Natural killer cell treated with Interleukin-12 subunit alpha and Interleukin-12 subunit beta and Interleukin-15 and Interleukin-18, amount 100 ng/mL, for 72 hours (primary cell): Measurements from ENCODE around the gene NPIPA5. TPM values are rescaled to one million over a fixed set of nuclear protein-coding genes. Genes with fewer than 3 reads are reported as not detected.
"Not testable (repeated sequence)": the region's sequence is repeated elsewhere in the genome, so short reads cannot be mapped to it uniquely, and the experiment has no call there.

Experiments
- ATAC-seq, 2 donors: fragments of 150-1000 bp; cut with Tn5 transposase in 1 of 2; sonication (Bioruptor Pico), chemical (Tn5 transposase) in 1 of 2; 2 replicates each; pipeline ENCODE4 v1.10.0; 2021
- DNase-seq: peaks from one replicate; pipeline ENCODE4 v3.0.0; 2022; ENCODE audit warnings: low spot score
- H3K27ac Mint-ChIP-seq, 2 donors: 1 replicate in 1 of 2; 2 replicates in 1 of 2; pipeline ENCODE4 v1.8.0; 2022; ENCODE audit warnings: mixed read lengths in 2 of 2, mild to moderate bottlenecking in 1 of 2, moderate library complexity in 1 of 2
- H3K27me3 Mint-ChIP-seq, 2 donors: 1 replicate in 1 of 2; 2 replicates in 1 of 2; pipeline ENCODE4 v1.8.0; 2022; ENCODE audit warnings: mixed read lengths in 2 of 2
- H3K36me3 Mint-ChIP-seq: one replicate; pipeline ENCODE4 v1.8.0; 2022; ENCODE audit warnings: mixed read lengths
- H3K4me1 Mint-ChIP-seq, 2 donors: 1 replicate in 1 of 2; 2 replicates in 1 of 2; pipeline ENCODE4 v1.8.0; 2022; ENCODE audit warnings: low read depth in 2 of 2, mixed read lengths in 2 of 2, mild to moderate bottlenecking in 1 of 2
- H3K4me3 Mint-ChIP-seq: one replicate; pipeline ENCODE4 v1.8.0; 2022; ENCODE audit warnings: mixed read lengths
- H3K9me3 Mint-ChIP-seq: 2 replicates; pipeline ENCODE4 v1.8.0; 2022; ENCODE audit warnings: mixed read lengths
- total RNA-seq, 2 donors: library from RNA; stranded (reverse); gene quantifications; one replicate each; pipeline ENCODE4 v1.2.3, GENCODE V29; 2022

Gene NPIPA5
- total RNA-seq, 2 donors from 2014 or later, result 0.43 to 15.5 TPM

DNA sequence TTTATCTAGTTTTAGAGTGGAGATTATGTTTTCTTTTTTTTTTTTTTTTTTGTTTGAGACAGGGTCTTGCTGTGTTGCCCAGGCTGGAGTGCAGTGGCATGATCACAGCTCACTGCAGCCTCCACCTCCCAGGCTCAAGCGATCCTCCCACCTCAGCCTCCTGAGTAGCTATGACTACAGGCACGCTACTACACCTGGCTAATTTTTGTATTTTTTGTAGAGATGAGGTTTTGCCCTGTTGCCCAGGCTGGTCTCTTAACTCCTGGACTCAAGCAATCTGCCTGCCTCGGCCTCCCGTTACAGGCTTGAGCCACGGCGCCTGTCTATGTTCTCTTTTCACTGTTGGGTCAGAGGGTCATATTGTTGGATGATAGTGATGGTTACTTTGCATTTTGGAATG lies 22.2 kb upstream of the NPIPA5 start:
- H3K27me3 Mint-ChIP-seq, H3K9me3 Mint-ChIP-seq, H3K27ac Mint-ChIP-seq, H3K4me1 Mint-ChIP-seq, DNase-seq, H3K36me3 Mint-ChIP-seq, H3K4me3 Mint-ChIP-seq, ATAC-seq: not testable (repeated sequence)

DNA sequence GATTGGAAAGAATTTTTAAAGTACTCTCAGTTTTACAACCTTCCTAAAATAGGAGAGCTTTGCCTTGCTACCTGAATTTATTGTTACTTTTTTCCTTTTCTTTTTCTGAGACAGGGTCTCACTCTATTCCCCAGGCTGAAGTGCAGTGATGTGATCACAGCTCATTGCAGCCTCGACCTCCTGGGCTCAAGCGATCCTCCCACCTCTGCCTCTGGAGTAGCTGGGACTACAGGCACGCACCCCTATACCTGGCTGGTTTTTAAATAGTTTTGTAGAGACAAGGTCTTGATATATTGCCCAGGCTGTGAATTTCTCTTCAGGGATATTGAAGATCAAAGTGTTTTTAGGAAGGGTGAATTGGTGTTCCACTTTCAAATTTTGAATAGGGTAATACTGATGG lies 21.2 kb upstream of the NPIPA5 start:
- H3K36me3 Mint-ChIP-seq, result no peaks in the 10 kb centered on the region
- H3K4me3 Mint-ChIP-seq, result no peak overlapping the region
- ATAC-seq (no peak), DNase-seq (no peak)
- H3K4me1 Mint-ChIP-seq, result no peaks in the 10 kb centered on the region
- no peaks in the 10 kb centered on the region for H3K9me3 Mint-ChIP-seq
- no peak overlapping the region for H3K27ac Mint-ChIP-seq
- peaks cover 10 to 18% of the 10 kb centered on the region in 2 donors for H3K27me3 Mint-ChIP-seq

DNA sequence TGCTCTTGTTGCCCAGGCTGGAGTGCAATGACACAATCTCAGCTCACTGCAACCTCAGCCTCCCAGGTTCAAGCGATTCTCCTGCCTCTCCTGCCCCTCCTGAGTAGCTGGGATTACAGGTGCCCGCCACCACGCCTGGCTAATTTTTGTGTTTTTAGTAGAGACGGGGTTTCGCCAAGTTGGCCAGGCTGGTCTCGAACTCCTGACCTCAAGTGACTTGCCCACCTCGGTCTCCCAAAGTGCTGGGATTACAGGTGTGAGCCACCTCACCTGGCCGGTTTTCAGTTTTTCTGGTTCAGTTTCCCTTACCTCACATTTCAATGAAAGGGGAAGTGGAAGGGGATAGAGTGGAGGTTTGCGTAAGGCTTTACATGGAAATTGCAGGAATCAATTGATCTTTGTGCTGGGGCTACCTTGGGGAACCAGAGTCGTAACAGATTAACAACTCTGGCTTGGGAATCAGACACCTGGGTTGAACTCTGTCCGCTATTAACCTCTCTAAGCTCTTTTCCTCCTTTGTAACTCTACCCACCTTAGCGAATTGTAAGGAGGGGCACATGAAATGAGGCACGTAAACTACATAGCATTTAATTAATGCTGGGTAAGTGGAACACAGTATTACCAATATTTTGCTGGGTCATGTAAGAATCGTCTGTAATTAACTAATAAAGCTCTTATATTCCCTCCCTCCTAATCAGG lies 20.7 kb upstream of the NPIPA5 start:
- no peak overlapping the region for H3K4me3 Mint-ChIP-seq
- H3K27ac Mint-ChIP-seq, result no peak overlapping the region
- no peaks in the 10 kb centered on the region for H3K36me3 Mint-ChIP-seq
- peaks cover 10 to 18% of the 10 kb centered on the region in 2 donors for H3K27me3 Mint-ChIP-seq
- H3K9me3 Mint-ChIP-seq, result no peaks in the 10 kb centered on the region
- no peak for ATAC-seq
- H3K4me1 Mint-ChIP-seq, result no peaks in the 10 kb centered on the region
- no peak for DNase-seq

DNA sequence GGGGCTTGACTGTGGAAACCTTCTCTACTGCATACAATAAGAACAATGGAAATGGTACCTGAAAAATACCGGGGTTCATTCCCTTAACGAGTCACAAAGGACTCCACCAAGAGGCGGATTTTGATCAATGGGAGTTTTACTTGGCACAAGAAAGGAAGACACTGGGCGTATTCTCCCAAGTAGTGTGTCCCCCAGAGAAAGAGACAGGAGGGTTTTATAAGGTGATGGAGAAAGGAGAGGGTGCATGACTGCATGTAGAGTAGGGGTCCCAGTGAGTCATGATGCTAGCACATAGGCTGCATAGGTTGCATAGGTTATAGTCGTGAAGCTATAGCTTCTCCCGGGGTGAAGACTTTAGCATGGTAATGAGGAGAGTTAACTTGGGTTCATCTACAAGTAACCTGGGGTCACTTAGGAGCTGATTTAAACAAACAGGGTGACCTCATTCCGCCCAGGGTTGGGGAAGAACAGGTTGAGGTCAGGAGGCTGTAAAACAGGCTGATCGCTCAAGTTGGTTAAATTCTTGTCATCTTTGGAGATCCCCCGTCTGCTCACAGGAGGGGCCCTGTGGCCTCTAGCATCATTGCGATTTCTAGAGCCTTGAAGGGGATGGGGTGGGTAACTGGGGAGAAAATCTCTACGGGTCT lies 19.0 kb upstream of the NPIPA5 start:
- Mint-ChIP-seq H3K4me3 (no peak overlapping the region), H3K4me1 (no peaks in the 10 kb centered on the region), H3K27ac (no peak overlapping the region), H3K27me3 (peaks cover 12 to 18% of the 10 kb centered on the region in 2 donors), H3K9me3 (no peaks in the 10 kb centered on the region), H3K36me3 (no peaks in the 10 kb centered on the region)
- ATAC-seq (no peak), DNase-seq (no peak)

DNA sequence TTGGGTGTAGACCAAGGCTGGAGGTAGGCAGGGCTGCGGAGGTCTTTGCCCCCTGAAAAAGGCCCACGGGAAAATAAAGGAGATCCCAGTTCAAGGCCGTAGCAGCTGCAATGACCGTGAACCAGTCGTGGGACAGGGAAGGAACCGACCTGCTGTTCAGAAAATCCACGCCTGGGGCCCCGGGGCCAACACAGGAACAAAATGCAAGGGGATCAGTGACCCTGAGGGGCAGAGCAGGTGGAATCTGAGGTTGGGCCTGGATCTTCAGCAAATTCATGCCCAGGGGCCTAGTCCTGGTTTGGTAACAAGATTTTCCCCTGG lies 18.4 kb upstream of the NPIPA5 start:
- H3K9me3 Mint-ChIP-seq, ATAC-seq, H3K27ac Mint-ChIP-seq, H3K36me3 Mint-ChIP-seq, H3K4me3 Mint-ChIP-seq, H3K4me1 Mint-ChIP-seq, DNase-seq: not testable (repeated sequence)
- H3K27me3 Mint-ChIP-seq, result peaks cover 12 to 18% of the 10 kb centered on the region in 2 donors

DNA sequence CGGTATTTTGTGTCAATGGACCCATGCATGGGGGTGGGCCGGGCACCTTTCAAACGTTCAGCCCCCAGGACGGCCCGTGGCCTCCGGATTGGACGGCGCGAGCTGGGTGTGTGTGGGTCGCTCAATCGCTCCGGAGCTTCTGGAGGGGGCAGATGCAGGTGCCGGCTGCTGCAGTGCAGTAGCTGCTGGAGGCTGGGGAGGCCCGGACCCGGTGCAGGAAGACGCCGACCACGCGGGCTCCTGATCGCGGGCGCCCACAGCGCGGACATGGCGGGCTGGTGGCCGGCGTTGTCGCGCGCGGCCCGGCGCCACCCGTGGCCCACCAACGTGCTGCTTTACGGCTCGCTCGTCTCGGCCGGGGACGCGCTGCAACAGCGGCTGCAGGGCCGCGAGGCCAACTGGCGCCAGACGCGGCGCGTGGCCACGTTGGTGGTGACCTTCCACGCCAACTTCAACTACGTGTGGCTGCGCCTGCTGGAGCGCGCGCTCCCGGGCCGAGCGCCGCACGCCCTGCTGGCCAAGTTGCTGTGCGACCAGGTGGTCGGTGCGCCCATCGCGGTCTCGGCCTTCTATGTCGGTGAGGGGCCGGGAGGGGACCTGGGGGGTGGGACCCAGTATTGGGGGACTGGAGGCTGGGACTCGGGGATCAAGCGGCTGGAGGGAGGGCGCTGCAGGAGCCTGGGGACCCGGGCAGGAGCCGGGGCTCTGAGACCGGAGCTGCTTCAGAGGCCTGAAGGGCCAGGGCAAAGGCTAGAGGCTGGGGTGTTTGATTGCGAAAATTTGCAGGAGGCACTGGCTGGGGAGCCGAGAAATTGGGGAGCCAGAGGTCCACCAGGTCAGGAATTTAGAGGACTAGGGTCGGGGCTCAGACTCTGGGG lies 17.8 kb upstream of the NPIPA5 start, which contains the start of gene MPV17L:
Gene MPV17L (plus strand): TSS at position 124 of the 878 bp plus-strand sequence. CDS start 144 bp downstream, at position 268.
- H3K4me3 Mint-ChIP-seq, H3K4me1 Mint-ChIP-seq, H3K36me3 Mint-ChIP-seq, DNase-seq, H3K9me3 Mint-ChIP-seq, H3K27ac Mint-ChIP-seq: not testable (repeated sequence)
- peaks cover 12 to 18% of the 10 kb centered on the region in 2 donors for H3K27me3 Mint-ChIP-seq
- peak; percentile 27 to 43 for ATAC-seq

DNA sequence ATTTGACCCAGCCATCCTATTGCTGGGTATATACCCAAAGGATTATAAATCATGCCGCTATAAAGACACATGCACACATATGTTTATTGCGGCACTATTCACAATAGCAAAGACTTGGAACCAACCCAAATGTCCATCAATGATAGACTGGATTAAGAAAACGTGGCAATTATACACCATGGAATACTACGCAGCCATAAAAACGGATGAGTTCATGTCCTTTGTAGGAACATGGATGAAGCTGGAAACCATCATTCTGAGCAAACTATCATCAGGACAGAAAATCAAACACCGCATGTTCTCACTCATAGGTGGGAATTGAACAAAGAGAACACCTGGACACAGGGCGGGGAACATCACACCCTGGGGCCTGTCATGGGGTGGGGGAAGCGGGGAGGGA lies 14.9 kb upstream of the NPIPA5 start:
- ATAC-seq, H3K9me3 Mint-ChIP-seq, H3K36me3 Mint-ChIP-seq, H3K4me3 Mint-ChIP-seq, H3K27ac Mint-ChIP-seq, H3K4me1 Mint-ChIP-seq, DNase-seq: not testable (repeated sequence)
- H3K27me3 Mint-ChIP-seq, result peaks cover 12 to 18% of the 10 kb centered on the region in 2 donors

DNA sequence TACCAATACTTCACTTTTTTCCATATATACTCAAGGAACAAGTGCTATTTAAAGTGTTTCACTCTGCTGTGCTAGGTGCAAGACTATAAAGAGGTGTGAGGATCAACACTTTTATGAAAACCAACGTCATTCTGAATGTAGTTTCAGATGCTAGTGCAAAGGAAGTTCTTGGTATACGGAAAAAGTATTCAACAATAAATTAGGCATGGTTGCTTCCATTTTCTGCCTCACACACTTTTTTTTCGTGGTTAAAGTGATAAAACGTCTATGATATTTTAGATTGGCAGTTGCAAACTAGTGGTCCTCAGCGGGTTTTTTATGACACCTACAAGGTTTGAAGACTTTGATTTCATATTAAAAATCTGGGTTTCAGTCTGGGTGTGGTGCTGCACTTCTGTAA lies 11.8 kb upstream of the NPIPA5 start:
- not testable (repeated sequence) for H3K4me1 Mint-ChIP-seq, DNase-seq, ATAC-seq, H3K36me3 Mint-ChIP-seq, H3K27me3 Mint-ChIP-seq, H3K9me3 Mint-ChIP-seq, H3K4me3 Mint-ChIP-seq
- peak overlapping the region in 1 of 2 donors; percentile 23 for H3K27ac Mint-ChIP-seq

DNA sequence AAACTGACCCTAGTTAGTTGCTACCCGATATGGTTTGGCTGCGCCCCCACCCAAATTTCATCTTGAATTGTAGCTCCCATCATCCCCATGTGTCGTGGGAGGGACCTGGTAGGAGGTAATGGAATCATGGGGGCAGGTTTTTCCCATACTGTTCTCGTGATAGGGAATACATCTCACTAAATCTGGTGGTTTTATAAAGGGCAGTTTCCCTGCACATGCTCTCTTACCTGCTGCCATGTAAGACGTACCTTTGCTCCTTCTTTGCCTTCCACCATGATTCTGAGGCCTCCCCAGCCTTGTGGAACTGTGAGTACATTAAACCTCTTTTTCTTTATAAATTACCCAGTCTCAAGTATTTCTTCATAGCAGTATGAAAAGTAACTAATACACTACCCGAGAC lies 10.0 kb upstream of the NPIPA5 start:
- H3K36me3 Mint-ChIP-seq, H3K4me1 Mint-ChIP-seq, H3K27me3 Mint-ChIP-seq, DNase-seq, H3K9me3 Mint-ChIP-seq, ATAC-seq, H3K27ac Mint-ChIP-seq, H3K4me3 Mint-ChIP-seq: not testable (repeated sequence)

DNA sequence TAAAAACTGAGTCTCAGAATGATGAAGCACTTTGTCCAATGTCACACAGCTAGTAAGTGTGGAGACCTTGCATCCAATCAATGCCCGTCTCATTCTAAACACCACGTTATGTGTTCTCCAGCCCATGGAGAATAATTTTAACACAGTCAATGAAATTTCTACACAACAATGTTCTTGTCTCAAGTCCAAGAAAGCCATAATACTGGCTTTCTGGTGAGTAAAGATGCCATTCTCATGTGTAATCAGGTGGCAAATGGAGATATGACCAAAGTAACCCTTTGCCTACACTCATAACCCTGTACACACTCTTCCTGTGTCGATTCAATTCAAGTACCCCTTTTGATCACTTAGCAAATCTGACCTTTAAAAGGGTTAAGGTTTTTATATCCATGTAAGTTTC lies 4.7 kb upstream of the NPIPA5 start:
- H3K27me3 Mint-ChIP-seq, H3K4me3 Mint-ChIP-seq, DNase-seq, H3K27ac Mint-ChIP-seq, H3K4me1 Mint-ChIP-seq, H3K9me3 Mint-ChIP-seq, ATAC-seq, H3K36me3 Mint-ChIP-seq: not testable (repeated sequence)

DNA sequence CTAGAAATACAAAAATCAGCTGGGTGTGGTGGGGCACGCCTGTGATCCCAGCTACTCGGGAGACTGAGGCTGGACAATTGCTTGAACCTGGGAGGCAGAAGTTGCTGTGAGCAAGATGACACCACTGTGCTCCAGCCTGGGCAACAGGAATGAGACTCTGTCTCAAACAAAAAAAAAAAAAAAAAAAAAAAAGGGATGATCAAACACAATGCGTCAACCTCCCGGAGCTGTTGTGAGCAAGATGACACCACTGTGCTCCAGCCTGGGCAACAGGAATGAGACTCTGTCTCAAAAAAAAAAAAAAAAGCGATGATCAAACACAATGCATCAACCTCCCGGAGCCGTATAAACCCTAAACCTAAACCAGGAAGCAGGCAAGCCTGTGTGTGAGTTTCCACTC lies 20.6 kb downstream of the NPIPA5 start:
- not testable (repeated sequence) for DNase-seq, H3K4me1 Mint-ChIP-seq, H3K4me3 Mint-ChIP-seq, H3K36me3 Mint-ChIP-seq, H3K9me3 Mint-ChIP-seq, H3K27me3 Mint-ChIP-seq, ATAC-seq, H3K27ac Mint-ChIP-seq

DNA sequence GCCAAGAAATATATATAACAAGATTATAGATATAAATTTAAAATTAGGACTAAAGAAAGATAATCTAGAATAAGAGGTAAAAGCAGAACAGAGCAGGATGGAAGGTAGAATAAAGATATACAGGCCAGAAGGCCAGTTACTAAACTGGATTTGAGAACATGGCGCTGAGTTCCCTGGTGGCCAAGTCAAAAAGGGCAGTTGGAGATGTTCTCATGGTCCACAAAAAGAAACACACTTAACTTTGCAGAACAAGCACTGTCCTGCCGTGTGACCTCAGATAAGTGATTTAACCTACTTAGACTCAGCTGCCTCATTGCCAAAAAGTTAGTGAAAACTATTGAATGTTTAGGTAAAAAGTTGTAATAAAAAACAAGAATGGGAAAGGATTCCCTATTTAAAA lies 23.2 kb downstream of the NPIPA5 start:
- ATAC-seq, H3K36me3 Mint-ChIP-seq, H3K27ac Mint-ChIP-seq, H3K4me1 Mint-ChIP-seq, DNase-seq, H3K9me3 Mint-ChIP-seq, H3K4me3 Mint-ChIP-seq, H3K27me3 Mint-ChIP-seq: not testable (repeated sequence)

DNA sequence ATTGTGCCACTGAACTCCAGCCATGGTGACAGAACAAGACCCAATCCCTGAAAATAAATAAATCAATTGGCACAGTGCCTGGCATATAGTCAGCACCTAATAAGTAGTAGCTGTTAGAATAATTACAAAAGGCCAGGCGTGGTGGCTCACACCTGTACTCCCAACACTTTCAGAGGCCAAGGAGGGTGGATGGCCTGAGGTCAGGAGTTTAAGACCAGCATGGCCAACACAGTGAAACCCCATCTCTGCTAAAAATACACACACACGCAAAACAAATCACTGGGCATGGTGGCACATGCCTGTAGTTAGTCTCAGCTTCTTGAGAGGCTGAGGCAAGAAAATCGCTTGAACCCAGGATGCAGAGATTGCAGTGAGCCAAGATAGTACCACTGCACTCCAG lies 25.2 kb downstream of the NPIPA5 start:
- H3K27ac Mint-ChIP-seq, H3K4me1 Mint-ChIP-seq, H3K36me3 Mint-ChIP-seq: not testable (repeated sequence)

DNA sequence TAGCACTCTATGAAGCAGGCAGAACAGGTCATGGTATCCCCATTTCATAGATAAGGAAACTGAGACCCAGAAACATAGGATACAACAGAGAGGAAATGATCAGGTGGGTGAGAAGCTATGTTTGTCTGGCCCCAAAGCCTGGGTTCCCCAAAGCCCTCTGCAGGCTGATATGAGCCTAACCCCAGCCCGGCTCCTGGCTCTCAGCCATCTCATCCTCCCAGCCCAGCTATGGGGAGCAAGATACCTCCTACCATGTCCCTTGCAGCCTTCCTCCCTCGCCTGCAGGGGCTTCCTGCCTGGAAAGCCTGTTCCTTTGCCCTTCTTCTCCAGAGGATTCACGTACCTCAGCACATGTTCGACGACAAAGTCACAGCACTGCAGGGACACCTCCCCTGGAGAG lies 26.3 kb downstream of the NPIPA5 start:
- not testable (repeated sequence) for H3K4me1 Mint-ChIP-seq, H3K27ac Mint-ChIP-seq, ATAC-seq, H3K27me3 Mint-ChIP-seq, H3K36me3 Mint-ChIP-seq, DNase-seq, H3K9me3 Mint-ChIP-seq, H3K4me3 Mint-ChIP-seq

More for the DNA sequence above, 25.2 kb downstream of the NPIPA5 start:
- not testable (repeated sequence) for DNase-seq, H3K9me3 Mint-ChIP-seq, H3K4me3 Mint-ChIP-seq, ATAC-seq, H3K27me3 Mint-ChIP-seq
